T-helper 1 cell treated with Interleukin-12 subunit alpha and Interleukin-12 subunit beta and Interleukin-4 antibody, amounts not matched to agents 30 μg/mL and 1 μg/mL, for 36 hours (primary cell): Measurements from ENCODE around the gene MAGEB5.
"Not testable (repeated sequence)": the region's sequence is repeated elsewhere in the genome, so short reads cannot be mapped to it uniquely, and the experiment has no call there.

ENCODE experiments used
- H3K27ac Mint-ChIP-seq: one replicate; pipeline ENCODE4 v1.8.0; 2021; ENCODE audit warnings: mild to moderate bottlenecking, mixed read lengths
- H3K27me3 Mint-ChIP-seq: one replicate; pipeline ENCODE4 v1.8.0; 2021; ENCODE audit warnings: low read depth, mixed read lengths
- H3K36me3 Mint-ChIP-seq: one replicate; pipeline ENCODE4 v1.8.0; 2021; ENCODE audit warnings: low read depth, mixed read lengths
- H3K4me1 Mint-ChIP-seq: one replicate; pipeline ENCODE4 v1.8.0; 2021; ENCODE audit warnings: low read depth, mixed read lengths
- H3K4me3 Mint-ChIP-seq: one replicate; pipeline ENCODE4 v1.8.0; 2021; ENCODE audit warnings: mild to moderate bottlenecking, moderate library complexity, mixed read lengths
- H3K9me3 Mint-ChIP-seq: one replicate; pipeline ENCODE4 v1.8.0; 2021; ENCODE audit warnings: mixed read lengths

MAGEB5 gene, protein sequence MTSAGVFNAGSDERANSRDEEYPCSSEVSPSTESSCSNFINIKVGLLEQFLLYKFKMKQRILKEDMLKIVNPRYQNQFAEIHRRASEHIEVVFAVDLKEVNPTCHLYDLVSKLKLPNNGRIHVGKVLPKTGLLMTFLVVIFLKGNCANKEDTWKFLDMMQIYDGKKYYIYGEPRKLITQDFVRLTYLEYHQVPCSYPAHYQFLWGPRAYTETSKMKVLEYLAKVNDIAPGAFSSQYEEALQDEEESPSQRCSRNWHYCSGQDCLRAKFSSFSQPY

DNA sequence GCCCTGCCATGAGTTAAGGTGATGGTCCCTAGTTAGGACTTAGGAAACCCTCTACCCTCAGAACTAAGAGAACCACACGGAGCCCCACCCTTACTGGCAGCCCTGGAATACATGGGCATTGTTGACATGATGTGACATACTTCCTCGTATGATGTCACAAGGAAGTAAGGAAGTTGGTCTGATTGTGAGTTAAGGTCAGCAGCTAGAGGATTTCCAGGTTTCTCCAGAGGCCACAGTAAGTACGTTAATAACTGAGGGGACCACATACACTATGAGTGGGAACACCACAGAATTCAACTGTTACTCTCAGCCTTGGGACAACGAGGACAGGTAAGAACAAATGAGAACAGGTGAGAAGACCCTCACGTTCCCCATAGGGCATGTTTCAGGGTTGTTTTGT is at the start of gene MAGEB5:
TSS of gene MAGEB5 (plus strand) at position 301 of the 400 bp plus-strand sequence. CDS start 1,133 bp downstream, outside the sequence.
- Mint-ChIP-seq H3K4me1 (no peaks in the 10 kb centered on the region), H3K27ac (no peak within 1 kb of the TSS), H3K9me3 (peaks cover 4% of the 10 kb centered on the region), H3K27me3 (no peaks in the 10 kb centered on the region), H3K36me3 (no peaks in the 10 kb centered on the region), H3K4me3 (no peak within 1 kb of the TSS)

DNA sequence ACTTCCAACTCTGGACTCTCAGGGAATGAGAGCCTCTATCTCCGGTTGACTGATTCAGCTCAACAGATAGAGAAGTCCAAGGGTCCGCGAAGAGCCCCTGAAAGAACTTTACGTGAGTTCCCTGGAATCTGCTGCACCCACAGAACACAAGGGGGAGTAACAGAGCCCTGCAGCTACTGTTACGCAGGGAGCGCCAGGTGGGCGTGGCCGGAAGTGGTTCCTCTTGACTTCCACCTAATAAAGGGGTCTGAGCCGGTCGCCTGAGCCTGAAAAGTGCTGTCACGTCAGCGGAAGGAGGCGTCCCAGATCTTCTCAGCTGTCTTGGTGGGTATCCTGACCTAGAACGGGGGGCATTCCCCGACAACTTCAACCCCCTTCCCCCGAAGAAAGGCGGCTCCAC is 23.8 kb upstream of the MAGEB5 start, which contains the start of gene MAGEB6:
TSS of gene MAGEB6 (plus strand) at position 237 of the 400 bp plus-strand sequence. CDS start 1,407 bp downstream, outside the sequence.
- Mint-ChIP-seq H3K4me1 (no peaks in the 10 kb centered on the region), H3K36me3 (no peaks in the 10 kb centered on the region), H3K9me3 (peaks cover 6% of the 10 kb centered on the region), H3K27ac (no peak within 1 kb of the TSS), H3K27me3 (no peaks in the 10 kb centered on the region), H3K4me3 (no peak within 1 kb of the TSS)

DNA sequence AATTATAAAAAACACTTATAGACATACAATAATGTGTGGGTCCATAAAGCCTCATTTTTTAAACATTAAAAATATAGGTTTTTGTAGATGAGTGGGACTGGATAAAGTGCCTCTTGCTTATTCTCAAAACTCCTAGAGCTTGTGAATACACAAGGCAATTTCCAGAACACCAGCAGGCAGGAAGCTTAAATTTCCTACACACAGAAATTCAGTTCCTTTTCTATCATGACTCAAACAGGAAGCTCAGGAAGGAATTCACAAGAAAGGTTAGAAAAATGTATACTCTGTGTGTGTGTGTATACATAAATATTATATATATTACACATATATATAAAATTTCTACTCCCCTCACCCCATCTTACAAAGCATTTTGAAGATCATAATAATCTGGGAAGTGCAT is 12.4 kb upstream of the MAGEB5 start:
- no peaks in the 10 kb centered on the region for H3K27me3 Mint-ChIP-seq
- no peaks in the 10 kb centered on the region for H3K9me3 Mint-ChIP-seq
- H3K4me3 Mint-ChIP-seq = no peak overlapping the region
- H3K36me3 Mint-ChIP-seq = no peaks in the 10 kb centered on the region
- no peaks in the 10 kb centered on the region for H3K4me1 Mint-ChIP-seq
- no peak overlapping the region for H3K27ac Mint-ChIP-seq

DNA sequence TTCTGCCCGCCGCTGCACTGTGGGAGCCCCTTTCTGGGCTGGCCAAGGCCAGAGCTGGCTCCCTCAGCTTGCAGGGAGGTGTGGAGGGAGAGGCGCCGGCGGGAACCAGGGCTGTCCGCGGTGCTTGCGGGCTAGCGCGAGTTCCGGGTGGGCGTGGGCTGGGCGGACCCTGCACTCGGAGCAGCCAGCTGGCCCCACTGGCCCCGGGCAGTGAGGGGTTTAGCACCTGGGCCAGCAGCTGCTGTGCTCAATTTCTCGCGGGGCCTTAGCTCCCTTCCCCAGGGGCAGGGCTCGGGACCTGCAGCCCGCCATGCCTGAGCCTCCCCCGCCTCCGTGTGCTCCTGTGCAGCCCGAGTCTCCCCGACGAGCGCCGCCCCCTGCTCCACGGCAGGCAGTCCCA is 11.3 kb upstream of the MAGEB5 start:
- H3K36me3 Mint-ChIP-seq, H3K9me3 Mint-ChIP-seq, H3K27me3 Mint-ChIP-seq, H3K27ac Mint-ChIP-seq, H3K4me3 Mint-ChIP-seq, H3K4me1 Mint-ChIP-seq: not testable (repeated sequence)

DNA sequence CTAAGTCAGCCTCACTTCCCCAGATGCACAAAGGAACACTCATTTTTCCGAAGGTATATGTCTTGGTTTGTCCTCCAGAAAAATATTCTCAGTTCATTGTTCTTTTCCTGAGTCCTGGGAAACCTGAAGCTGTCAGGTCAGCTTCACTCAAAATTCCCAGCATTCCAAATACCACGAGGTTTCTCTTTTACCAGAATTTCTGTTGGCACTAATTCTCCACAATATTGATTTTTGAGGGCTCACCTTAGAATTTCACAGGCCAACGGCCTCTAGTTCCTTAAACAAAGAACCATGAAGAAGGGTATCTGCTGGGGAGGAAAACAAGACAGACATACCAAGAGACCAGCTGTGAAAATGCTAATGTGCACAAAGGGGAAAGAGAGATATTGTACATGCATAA is 8.0 kb upstream of the MAGEB5 start:
- no peaks in the 10 kb centered on the region for H3K36me3 Mint-ChIP-seq
- H3K27ac Mint-ChIP-seq = no peak overlapping the region
- no peak overlapping the region for H3K4me3 Mint-ChIP-seq
- H3K27me3 Mint-ChIP-seq = no peaks in the 10 kb centered on the region
- H3K4me1 Mint-ChIP-seq = no peaks in the 10 kb centered on the region
- H3K9me3 Mint-ChIP-seq = peaks cover under 1% of the 10 kb centered on the region

DNA sequence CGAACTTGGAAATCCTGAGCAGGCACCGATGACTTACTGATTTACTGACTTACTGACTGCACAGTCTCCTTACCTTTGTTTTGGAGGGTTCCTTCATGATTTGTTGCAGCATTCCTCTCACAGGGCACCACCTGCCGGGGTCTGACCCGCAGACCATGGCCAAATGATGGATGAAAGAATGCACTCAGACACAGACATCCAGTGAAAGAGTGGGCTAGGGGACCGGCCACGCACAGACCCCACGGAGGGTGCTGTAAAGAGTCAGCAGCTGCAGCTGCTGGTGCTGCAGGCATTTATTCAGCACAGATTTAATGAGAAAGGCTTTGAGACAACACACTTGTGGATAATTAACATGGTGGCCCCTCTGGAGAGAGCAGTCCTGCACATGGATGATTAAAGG is 3.4 kb downstream of the MAGEB5 start:
- H3K36me3 Mint-ChIP-seq = no peaks in the 10 kb centered on the region
- H3K27me3 Mint-ChIP-seq = no peaks in the 10 kb centered on the region
- no peaks in the 10 kb centered on the region for H3K9me3 Mint-ChIP-seq
- no peak overlapping the region for H3K27ac Mint-ChIP-seq
- no peak overlapping the region for H3K4me3 Mint-ChIP-seq
- no peaks in the 10 kb centered on the region for H3K4me1 Mint-ChIP-seq

DNA sequence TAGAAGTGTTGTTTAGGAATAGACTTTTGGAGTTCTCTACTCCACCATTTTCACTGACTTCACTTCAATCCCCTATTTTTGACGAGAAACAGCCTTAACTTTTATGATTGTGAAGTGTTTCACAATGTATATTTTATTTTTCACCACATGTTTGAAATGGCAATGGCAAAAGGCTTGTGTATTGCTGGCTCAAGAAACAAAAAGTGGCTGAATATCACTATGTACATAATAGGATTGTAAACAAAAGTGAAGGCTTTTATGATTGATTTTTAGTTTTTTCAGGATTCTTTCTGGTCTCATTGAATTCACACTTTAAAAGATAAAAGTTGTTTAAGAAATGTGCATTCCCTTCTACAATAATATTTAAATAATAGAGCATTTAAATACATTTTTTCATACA is 18.2 kb downstream of the MAGEB5 start:
- H3K4me1 Mint-ChIP-seq = no peaks in the 10 kb centered on the region
- H3K27ac Mint-ChIP-seq = no peak overlapping the region
- H3K36me3 Mint-ChIP-seq = no peaks in the 10 kb centered on the region
- H3K9me3 Mint-ChIP-seq = peaks cover 4% of the 10 kb centered on the region
- no peaks in the 10 kb centered on the region for H3K27me3 Mint-ChIP-seq
- no peak overlapping the region for H3K4me3 Mint-ChIP-seq

DNA sequence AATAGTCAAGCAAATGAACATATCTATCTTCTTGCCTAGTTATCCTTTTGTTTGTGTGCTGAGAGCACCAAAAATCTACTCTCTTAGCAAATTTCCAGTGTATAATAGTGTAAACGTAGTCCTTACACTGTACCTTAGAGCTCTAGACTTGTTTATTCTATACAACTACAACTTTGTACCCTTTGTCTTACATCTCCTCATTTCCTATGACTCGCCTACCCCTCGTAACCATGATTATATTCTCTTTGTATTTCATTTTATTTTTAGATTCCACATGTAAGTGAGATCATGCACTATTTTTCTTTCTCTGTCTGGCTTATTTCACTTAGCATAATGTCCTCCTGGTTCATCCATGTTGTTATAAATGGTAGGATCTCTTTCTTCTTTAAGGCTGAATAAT is 37.6 kb downstream of the MAGEB5 start:
- H3K4me1 Mint-ChIP-seq = no peaks in the 10 kb centered on the region
- H3K27me3 Mint-ChIP-seq = no peaks in the 10 kb centered on the region
- H3K36me3 Mint-ChIP-seq = no peaks in the 10 kb centered on the region
- H3K9me3 Mint-ChIP-seq = peaks cover 3% of the 10 kb centered on the region
- no peak overlapping the region for H3K27ac Mint-ChIP-seq
- H3K4me3 Mint-ChIP-seq = no peak overlapping the region

DNA sequence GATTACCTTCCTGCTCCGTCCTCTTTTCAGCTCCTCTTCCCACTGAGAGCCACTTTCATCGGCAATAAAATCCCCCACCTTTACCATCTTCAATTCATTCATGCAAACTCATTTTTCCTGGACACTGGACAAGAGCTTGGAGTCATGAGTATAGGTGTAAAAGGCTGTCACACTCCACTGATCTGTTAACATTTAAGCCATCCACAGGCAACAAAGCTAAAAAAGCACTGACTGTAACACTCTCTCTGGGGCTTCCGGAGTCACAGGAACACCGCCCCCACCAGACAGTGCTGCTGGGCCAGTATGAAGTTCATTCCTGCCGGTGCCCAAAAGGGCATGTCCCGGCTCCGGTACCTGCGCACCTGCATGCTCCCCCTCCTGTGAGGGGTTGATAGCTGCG is 38.5 kb downstream of the MAGEB5 start:
- H3K9me3 Mint-ChIP-seq = peaks cover 3% of the 10 kb centered on the region
- H3K4me1 Mint-ChIP-seq = no peaks in the 10 kb centered on the region
- H3K36me3 Mint-ChIP-seq = no peaks in the 10 kb centered on the region
- H3K27ac Mint-ChIP-seq = no peak overlapping the region
- H3K27me3 Mint-ChIP-seq = no peaks in the 10 kb centered on the region
- no peak overlapping the region for H3K4me3 Mint-ChIP-seq

DNA sequence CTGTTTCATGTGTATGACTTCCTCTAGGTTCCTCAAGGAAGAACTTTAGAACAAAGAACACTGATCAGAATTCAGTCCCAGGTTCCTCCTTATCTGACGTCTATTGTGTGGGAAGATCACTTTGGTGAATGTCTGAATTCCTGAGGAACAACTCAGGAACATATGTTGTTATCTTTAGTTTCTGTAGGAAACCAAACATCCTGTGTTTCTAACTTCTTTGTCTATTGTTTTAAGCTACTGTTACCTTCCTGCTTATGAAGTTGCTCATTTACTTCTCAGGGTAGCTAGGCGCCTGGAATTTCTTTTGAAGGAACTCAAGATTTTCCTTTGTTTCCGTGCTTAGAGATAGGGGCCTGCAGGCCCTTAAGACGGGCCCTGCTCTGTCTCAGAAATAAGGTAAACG is 46.2 kb downstream of the MAGEB5 start:
- no peaks in the 10 kb centered on the region for H3K4me1 Mint-ChIP-seq
- no peak overlapping the region for H3K27ac Mint-ChIP-seq
- H3K27me3 Mint-ChIP-seq = no peaks in the 10 kb centered on the region
- H3K9me3 Mint-ChIP-seq = no peaks in the 10 kb centered on the region
- H3K36me3 Mint-ChIP-seq = no peaks in the 10 kb centered on the region
- no peak overlapping the region for H3K4me3 Mint-ChIP-seq
